GM12878 (cell line): ENCODE results near the gene RFX3. TPM values are rescaled to one million over a fixed set of nuclear protein-coding genes. Genes with fewer than 3 reads are reported as not detected.

Experiments
- ATAC-seq: fragments of 200-7000 bp; cut with Tn5 transposase; 3 replicates; pipeline ENCODE4 v1.9.1; 2020; ENCODE audit warnings: mild to moderate bottlenecking, moderate library complexity
- BruUV-seq: library from RNA; stranded (reverse); fragments of 400-500 nt; replicated peaks from 2 replicates; lab custom pipeline; 2021; lab: Mats Ljungman, UMichigan
- CTCF ChIA-PET: fragments of 300-600 bp; sonication (Branson Sonifier 250); formaldehyde crosslinking; extraction: SDS; loops from one replicate; lab custom pipeline; 2021; ENCODE audit warnings: inconsistent platforms; lab: Yijun Ruan, JAX
- POLR2A ChIA-PET: fragments of 350-600 bp; formaldehyde crosslinking; extraction: SDS; loops from one replicate; lab custom pipeline; 2021; ENCODE audit warnings: inconsistent platforms; lab: Charles Lee
- RAD21 ChIA-PET: fragments of 300-600 bp; sonication (Branson Sonifier 250); formaldehyde crosslinking; loops from one replicate; lab custom pipeline; 2023; ENCODE audit warnings: antibody characterized with exemption; ENCODE audit not compliant: unreplicated experiment; lab: Charles Lee
- SMC1A ChIA-PET: fragments of 300-600 bp; sonication (Branson Sonifier 250); formaldehyde crosslinking; loops from one replicate; lab custom pipeline; 2023; ENCODE audit not compliant: unreplicated experiment, uncharacterized antibody; lab: Charles Lee
- DNase-seq: peaks from one replicate; pipeline ENCODE4 v3.0.0-alpha.2; 2011; ENCODE audit warnings: low read depth, low spot score
- FAIRE-seq: peaks from 3 replicates; lab custom pipeline; 2011; peaks lifted over from hg19 to GRCh38; lab: Jason Lieb, UNC
- H2AFZ ChIP-seq: 2 replicates; pipeline ENCODE4 v1.6.0; 2011; ENCODE audit warnings: low read depth, low read length, control low read depth; ENCODE audit not compliant: control insufficient read depth
- H3K27ac ChIP-seq: 2 replicates; pipeline ENCODE4 v1.5.1; 2011; ENCODE audit warnings: control low read depth; ENCODE audit not compliant: control insufficient read depth, insufficient read depth
- H3K27me3 ChIP-seq, 2 experiments: replicated peaks in 1 of 2; 2 replicates each; pipeline versions ENCODE4 v1.6.0 to v1.6.1; 2011; ENCODE audit warnings: low read length in 1 of 2; ENCODE audit not compliant: control insufficient read depth in 2 of 2, insufficient read depth in 2 of 2
- H3K36me3 ChIP-seq, 2 experiments: 2 replicates each; pipeline ENCODE4 v1.5.1; 2011; ENCODE audit warnings: low read length in 1 of 2; ENCODE audit not compliant: control insufficient read depth in 2 of 2, insufficient read depth in 2 of 2
- H3K4me1 ChIP-seq: 2 replicates; pipeline ENCODE4 v1.6.1; 2011; ENCODE audit warnings: mild to moderate bottlenecking, low read length, moderate library complexity, mixed read lengths; ENCODE audit not compliant: control insufficient read depth, insufficient read depth
- H3K4me2 ChIP-seq: 2 replicates; pipeline ENCODE4 v1.6.0; 2011; ENCODE audit warnings: control low read depth; ENCODE audit not compliant: control insufficient read depth, insufficient read depth
- H3K4me3 ChIP-seq: fragments of 200-600 bp; sonication (generic); 2 replicates; pipeline ENCODE4 v1.5.1; 2016
- H3K79me2 ChIP-seq: 2 replicates; pipeline ENCODE4 v1.6.0; 2011; ENCODE audit warnings: low read length; ENCODE audit not compliant: control insufficient read depth, insufficient read depth
- H3K9ac ChIP-seq: 2 replicates; pipeline ENCODE4 v1.8.0; 2011; ENCODE audit warnings: low read length, control low read depth, mixed read lengths; ENCODE audit not compliant: control insufficient read depth, insufficient read depth
- H3K9me3 ChIP-seq: replicated peaks from 3 replicates; pipeline ENCODE4 v1.5.1; 2011; ENCODE audit warnings: mild to moderate bottlenecking, low read length; ENCODE audit not compliant: control insufficient read depth, insufficient read depth
- H4K20me1 ChIP-seq: 2 replicates; pipeline ENCODE4 v1.6.0; 2011; ENCODE audit not compliant: control insufficient read depth, insufficient read depth
- ETV6 ChIP-seq, 2 experiments: fragments of 450-650 bp in 1 of 2; IDR thresholded peaks in 1 of 2; conservative IDR thresholded peaks in 1 of 2; 2 replicates each; pipeline ENCODE4 v1.6.1; 2014; ENCODE audit warnings: antibody characterized with exemption in 1 of 2, borderline replicate concordance in 1 of 2, low read depth in 1 of 2, mild to moderate bottlenecking in 1 of 2, moderate library complexity in 1 of 2
- MYC ChIP-seq: IDR thresholded peaks from 2 replicates; pipeline ENCODE4 v1.6.1; 2011; ENCODE audit warnings: mild to moderate bottlenecking, low read length, moderate library complexity, inconsistent platforms; ENCODE audit not compliant: insufficient read depth, insufficient replicate concordance, insufficient read length, severe bottlenecking
- NFXL1 ChIP-seq: fragments of 450-650 bp; IDR thresholded peaks from 2 replicates; pipeline ENCODE4 v1.6.1; 2017; ENCODE audit warnings: antibody characterized with exemption, mild to moderate bottlenecking, borderline replicate concordance
- SIX5 ChIP-seq: IDR thresholded peaks from 2 replicates; pipeline ENCODE4 v1.6.1; 2011; ENCODE audit warnings: mild to moderate bottlenecking, low read depth, low read length, moderate library complexity; ENCODE audit not compliant: severe bottlenecking
- SUPT20H ChIP-seq: IDR thresholded peaks from 2 replicates; pipeline ENCODE4 v1.6.1; 2011; ENCODE audit warnings: low read depth, mild to moderate bottlenecking, low read length, moderate library complexity, borderline replicate concordance; ENCODE audit not compliant: control insufficient read depth
- TAF1 ChIP-seq: IDR thresholded peaks from 2 replicates; pipeline ENCODE4 v1.6.1; 2011; ENCODE audit warnings: mild to moderate bottlenecking, low read depth, low read length, borderline replicate concordance
- ZNF274 ChIP-seq: IDR thresholded peaks from one replicate; pipeline ENCODE4 v1.8.0; 2011; ENCODE audit not compliant: insufficient read length, insufficient read depth
- ZZZ3 ChIP-seq: IDR thresholded peaks from 2 replicates; pipeline ENCODE4 v1.6.1; 2011; ENCODE audit warnings: low read depth; ENCODE audit not compliant: control insufficient read depth, insufficient read length
- WGBS: methylation state at CpG from one replicate; pipeline ENCODE4 v1.1.6; 2016; ENCODE audit warnings: low lambda C conversion rate; ENCODE audit not compliant: insufficient replicate concordance, insufficient coverage; ENCODE audit errors: missing lambda C conversion rate; 5-methylcytosine and 5-hydroxymethylcytosine counted together
- in situ Hi-C: fragments of 300-500 bp; cut with MboI; formaldehyde crosslinking; loops from 9 replicates; pipeline ENCODE4 v1.14.3; 2018; ENCODE audit warnings: mixed read lengths
- intact Hi-C: fragments of 100-400 bp; cut with micrococcal nuclease; formaldehyde crosslinking; loops from one replicate; pipeline ENCODE4 v1.14.2; 2022; ENCODE audit not compliant: unreplicated experiment
- polyA plus RNA-seq, 11 experiments: library from polyadenylated mRNA; depleted of rRNA in 4 of 11; unstranded in 6 of 11; stranded (reverse) in 5 of 11; fragments of >200 nt; fragmentation: Nextera tagmentation in 4 of 11; fragmentation: Illumina TruSeq in 1 of 11; extraction: Ambion mirVana in 4 of 11; extraction: Trizol in 1 of 11; gene quantifications; 1 replicate in 1 of 11; 2 replicates in 10 of 11; pipeline versions ENCODE4 v1.2.1 to v1.2.3, GENCODE V29; 2011 to 2016; ENCODE audit warnings: inconsistent platforms in 2 of 11, missing spikeins in 2 of 11, low read depth in 1 of 11
- total RNA-seq, 4 experiments: library from RNA; depleted of rRNA in 3 of 4; stranded (reverse); fragments of >200 nt in 3 of 4; fragmentation: Illumina TruSeq in 1 of 4; extraction: Trizol in 1 of 4; gene quantifications; 2 replicates each; pipeline versions ENCODE4 v1.2.1 to v1.2.3, GENCODE V29; 2013 to 2021
- TF ChIP-seq, protein P1 (sequence below): fragments of 450-650 bp; IDR thresholded peaks from 2 replicates; pipeline ENCODE4 v1.6.1; 2016; ENCODE audit warnings: mild to moderate bottlenecking

The RFX3 gene
- total and polyA plus RNA-seq, 10 of the 15 experiments (the other 5 are each of a cell fraction or from before 2014, with no cell fraction given), result 1.2 to 26.4 (median 6.7) TPM

DNA sequence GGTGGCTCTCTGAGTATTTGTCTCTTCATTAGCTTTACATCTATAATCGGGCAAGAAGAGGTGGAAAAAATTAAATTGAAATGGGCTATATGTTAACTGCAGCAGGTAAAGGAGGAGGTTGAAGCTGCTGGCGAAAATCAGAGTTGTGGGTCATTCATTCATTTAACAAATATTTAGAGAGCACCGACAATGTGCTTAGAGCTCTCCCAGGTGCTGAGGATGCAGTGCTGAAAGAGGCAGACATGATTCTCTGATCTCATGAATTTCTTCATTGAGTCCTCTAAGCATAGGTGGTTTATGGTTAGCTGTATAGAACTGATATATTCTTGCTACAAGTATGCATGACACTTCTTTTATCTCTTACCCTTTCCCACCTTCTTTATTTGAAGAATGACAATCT lies 243.4 kb downstream of the RFX3 start:
- WGBS, result 97% methylated on average over 3 of the region's 3 CpGs
- H3K9me3 ChIP-seq, result no peaks in the 10 kb centered on the region
- intact Hi-C loops, result no loop called here
- H3K4me2 ChIP-seq, result no peak overlapping the region
- peaks cover 1% of the 10 kb centered on the region; the same call in 1 of the 2 replicates for H3K4me1 ChIP-seq
- DNase-seq, result no peak
- in situ Hi-C loops, result no loop called here
- ATAC-seq, result no peak
- H3K79me2 ChIP-seq, result no peaks in the 10 kb centered on the region
- BruUV-seq, result no TSS peak
- no peak overlapping the region for H3K9ac ChIP-seq
- ChIA-PET SMC1A (interaction anchor here (1.0 to 2.2 kb wide), 7 partner anchors 9 to 158 kb away, joined by 4 to 10 read pairs (median 6); no protein-coding TSS in a partner anchor), POLR2A (interaction anchor here (1.1 kb wide), 1 partner anchor 90 kb away, joined by 6 read pairs; no protein-coding TSS in a partner anchor), RAD21 (interaction anchor here (1.3 kb wide), 1 partner anchor 37 kb away, joined by 4 read pairs; no protein-coding TSS in a partner anchor), CTCF (interaction anchor here (1.2 to 1.5 kb wide), 2 partner anchors 10 to 41 kb away, joined by 4 to 6 read pairs; no protein-coding TSS in a partner anchor)
- FAIRE-seq, result no peak
- H3K27ac ChIP-seq, result no peak overlapping the region
- H3K4me3 ChIP-seq, result no peak overlapping the region
- H2AFZ ChIP-seq, result no peak overlapping the region
- no peak for TF ChIP-seq ZNF274
- TF ChIP-seq, protein P1, sequence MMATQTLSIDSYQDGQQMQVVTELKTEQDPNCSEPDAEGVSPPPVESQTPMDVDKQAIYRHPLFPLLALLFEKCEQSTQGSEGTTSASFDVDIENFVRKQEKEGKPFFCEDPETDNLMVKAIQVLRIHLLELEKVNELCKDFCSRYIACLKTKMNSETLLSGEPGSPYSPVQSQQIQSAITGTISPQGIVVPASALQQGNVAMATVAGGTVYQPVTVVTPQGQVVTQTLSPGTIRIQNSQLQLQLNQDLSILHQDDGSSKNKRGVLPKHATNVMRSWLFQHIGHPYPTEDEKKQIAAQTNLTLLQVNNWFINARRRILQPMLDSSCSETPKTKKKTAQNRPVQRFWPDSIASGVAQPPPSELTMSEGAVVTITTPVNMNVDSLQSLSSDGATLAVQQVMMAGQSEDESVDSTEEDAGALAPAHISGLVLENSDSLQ, result no peak
- TF ChIP-seq SIX5, result no peak
- TF ChIP-seq TAF1, result no peak
- no peak for TF ChIP-seq SUPT20H
- TF ChIP-seq ETV6 (conservative IDR thresholded peaks at IDR 0.05 in 1 of 2, IDR thresholded peaks at IDR 0.05 in 1 of 2; ENCODE audit: borderline replicate concordance in 1 of 2, low read depth in 1 of 2), result no peak
- TF ChIP-seq NFXL1, result no peak
- TF ChIP-seq MYC, result no peak
- no peak for TF ChIP-seq ZZZ3
- no peaks in the 10 kb centered on the region for H3K27me3 ChIP-seq
- H4K20me1 ChIP-seq, result no peaks in the 10 kb centered on the region
- H3K36me3 ChIP-seq, result no peaks in the 10 kb centered on the region
